Measurements from ENCODE around the gene LCNL1.
A peak's percentile ranks its signal among the peaks of the same experiment; 100 is the strongest.

Gene LCNL1

DNA sequence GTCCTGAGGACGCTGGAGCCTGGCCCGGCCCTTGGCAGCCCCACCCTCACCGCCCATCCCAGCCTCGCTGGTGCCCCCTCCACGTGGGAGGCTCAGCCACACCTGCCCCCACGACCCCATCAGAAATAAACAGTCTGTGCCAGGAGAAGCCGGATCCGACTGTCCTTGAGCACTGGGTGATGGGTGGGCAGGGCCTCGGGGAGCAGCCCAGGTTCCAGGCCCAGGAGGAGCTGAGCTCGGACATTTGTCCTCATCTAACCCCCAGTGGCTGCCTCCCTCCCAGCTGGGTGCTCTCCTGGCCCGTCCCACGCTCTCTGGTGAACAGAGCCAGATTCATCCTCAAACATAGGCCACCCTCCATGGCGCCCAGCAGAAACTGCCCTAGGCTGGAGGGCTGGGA, 10.1 kb upstream of the LCNL1 start:
- no peak overlapping the region for H3K4me3 ChIP-seq (ENCODE audit: low read depth, low read length)
- TF ChIP-seq, protein P1, sequence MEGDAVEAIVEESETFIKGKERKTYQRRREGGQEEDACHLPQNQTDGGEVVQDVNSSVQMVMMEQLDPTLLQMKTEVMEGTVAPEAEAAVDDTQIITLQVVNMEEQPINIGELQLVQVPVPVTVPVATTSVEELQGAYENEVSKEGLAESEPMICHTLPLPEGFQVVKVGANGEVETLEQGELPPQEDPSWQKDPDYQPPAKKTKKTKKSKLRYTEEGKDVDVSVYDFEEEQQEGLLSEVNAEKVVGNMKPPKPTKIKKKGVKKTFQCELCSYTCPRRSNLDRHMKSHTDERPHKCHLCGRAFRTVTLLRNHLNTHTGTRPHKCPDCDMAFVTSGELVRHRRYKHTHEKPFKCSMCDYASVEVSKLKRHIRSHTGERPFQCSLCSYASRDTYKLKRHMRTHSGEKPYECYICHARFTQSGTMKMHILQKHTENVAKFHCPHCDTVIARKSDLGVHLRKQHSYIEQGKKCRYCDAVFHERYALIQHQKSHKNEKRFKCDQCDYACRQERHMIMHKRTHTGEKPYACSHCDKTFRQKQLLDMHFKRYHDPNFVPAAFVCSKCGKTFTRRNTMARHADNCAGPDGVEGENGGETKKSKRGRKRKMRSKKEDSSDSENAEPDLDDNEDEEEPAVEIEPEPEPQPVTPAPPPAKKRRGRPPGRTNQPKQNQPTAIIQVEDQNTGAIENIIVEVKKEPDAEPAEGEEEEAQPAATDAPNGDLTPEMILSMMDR (IDR thresholded peaks at IDR 0.05; ENCODE audit: low read depth, low read length) = no peak

DNA sequence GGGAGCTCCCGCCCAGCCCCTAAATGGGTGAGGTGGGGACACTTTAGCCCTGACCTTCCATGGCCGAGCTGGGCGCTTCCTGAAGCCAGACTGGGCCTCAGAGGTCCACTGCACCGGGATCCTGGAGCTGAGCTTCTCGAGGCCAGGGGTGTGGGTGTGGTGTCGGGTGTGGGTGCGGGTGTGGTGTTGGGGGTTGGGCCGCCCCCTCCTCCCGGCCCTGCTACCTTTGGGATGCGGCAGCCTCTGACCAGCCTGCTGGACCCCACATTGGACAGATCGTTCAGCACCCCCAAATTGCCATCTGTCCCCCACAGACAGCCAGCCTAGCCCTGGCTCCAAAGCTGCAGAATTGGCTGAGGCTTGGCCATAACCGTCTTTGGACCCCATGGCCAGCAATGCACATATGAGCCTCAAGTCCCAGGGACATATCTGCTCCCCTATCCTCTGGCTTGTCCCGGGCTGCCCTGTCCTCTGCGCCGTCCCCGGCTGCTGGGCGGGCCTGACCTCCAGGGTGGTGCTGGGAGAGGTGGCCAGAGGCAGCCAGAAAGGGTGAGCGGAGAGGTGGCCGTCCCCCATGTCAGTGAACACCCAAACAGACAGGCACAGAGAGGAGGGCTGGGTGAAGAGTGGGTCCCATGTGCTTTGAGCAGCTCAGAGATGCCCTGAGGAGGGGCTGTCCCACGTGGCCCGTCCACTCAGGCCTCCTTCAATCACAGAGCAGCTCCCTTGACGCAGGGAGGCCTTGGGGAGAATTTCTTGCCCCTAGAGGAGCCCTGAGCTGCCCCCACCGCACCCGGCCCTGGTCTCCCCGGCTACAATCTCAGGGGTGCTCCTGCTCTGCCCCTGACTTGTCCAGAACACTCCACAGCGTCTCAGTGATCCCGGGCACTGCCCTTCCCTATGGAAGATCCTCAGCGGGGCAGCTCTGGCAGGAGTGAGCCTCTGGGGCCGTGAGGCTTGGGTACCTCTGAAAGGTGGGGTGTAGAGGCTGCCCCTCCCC, 8.9 kb upstream of the LCNL1 start:
- no peak overlapping the region for H3K4me3 ChIP-seq (ENCODE audit: low read depth, low read length)
- TF ChIP-seq, protein P1 (IDR thresholded peaks at IDR 0.05; ENCODE audit: low read depth, low read length) = no peak

DNA sequence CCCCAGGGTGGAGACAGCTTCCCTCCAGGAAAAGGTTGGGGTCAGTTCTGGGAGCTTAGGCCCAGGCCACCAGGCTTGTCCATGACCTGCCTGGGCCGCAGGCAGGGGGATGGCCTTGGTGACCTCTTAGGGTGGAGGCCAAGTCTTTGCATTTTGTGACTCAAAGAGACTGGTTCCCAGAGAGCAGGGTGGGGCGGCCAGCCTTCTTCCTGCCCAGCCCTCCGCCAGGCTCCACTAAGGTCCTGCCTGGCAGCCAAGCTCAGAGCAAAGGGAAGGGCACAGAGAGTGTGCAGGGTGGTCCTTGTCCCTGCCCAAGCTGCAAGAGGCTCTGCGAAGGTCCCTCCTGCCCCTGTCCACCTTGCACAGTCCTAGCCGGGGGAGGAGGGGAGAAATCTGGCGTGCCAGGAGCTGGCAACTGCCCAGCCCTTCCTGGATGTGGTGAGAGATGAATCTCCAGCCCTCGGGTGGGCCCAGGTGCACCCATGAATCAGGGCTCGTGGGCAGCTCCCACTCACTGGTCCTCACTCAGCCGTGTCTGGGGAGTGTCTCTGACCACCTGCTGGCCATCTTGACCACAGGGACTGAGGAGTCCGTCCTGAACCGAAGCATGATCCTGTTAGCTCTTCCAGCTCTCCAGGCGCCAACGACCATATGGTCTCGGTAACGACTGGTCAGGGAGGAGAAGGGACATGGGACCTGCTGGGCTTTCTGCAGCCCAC, 7.8 kb upstream of the LCNL1 start:
- no peak overlapping the region for H3K4me3 ChIP-seq (ENCODE audit: low read depth, low read length)
- TF ChIP-seq, protein P1 (IDR thresholded peaks at IDR 0.05; ENCODE audit: low read depth, low read length) = no peak

DNA sequence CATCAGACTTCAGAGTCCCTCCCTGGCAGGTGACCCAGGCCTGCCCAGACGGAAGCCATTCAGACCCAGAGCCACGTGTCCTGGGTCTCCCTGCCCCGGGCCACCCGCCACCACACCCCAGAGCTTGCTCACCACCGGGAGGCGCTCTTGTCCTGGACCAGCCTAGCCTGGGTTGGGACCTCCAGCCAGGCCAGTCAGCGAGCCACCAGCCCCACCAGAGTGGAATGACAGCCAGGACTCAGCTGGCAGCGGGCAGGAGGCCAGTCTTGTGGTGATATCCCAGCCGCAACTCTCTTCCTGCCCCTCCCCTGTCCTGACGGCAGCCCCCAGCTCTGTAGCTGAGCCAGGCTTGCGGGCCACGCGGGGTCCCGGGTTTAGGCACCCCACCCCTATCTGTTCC, 7.1 kb upstream of the LCNL1 start:
- TF ChIP-seq, protein P1 (IDR thresholded peaks at IDR 0.05; ENCODE audit: low read depth, low read length) = no peak

DNA sequence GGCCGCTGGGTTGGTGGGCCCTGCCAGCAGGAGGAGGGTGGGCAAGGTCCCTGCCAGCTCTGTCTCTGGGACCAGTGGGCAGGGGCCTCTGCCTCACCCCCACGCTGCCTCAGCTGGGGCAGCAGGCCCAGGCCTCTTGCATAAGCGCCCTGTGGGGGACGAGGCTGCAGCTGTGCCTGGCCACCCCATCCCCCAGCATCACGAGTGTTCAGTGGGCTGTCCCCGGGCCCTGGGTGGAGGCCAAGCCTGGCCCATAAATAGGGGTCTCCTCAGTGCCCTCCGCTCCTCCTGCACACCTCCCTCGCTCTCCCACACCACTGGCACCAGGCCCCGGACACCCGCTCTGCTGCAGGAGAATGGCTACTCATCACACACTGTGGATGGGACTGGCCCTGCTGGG, 5.6 kb upstream of the LCNL1 start, which contains the start of gene PTGDS:
Gene PTGDS, plus strand, starts transcription at position 282 of the 400 bp plus-strand sequence. Its CDS starts 75 bp downstream, at position 357.
- peak within 1 kb of the TSS; percentile 46 for H3K4me3 ChIP-seq (ENCODE audit: low read depth, low read length)
- TF ChIP-seq, protein P1 (IDR thresholded peaks at IDR 0.05; ENCODE audit: low read depth, low read length) = no peak

More for the DNA sequence above, 7.1 kb upstream of the LCNL1 start:
- H3K4me3 ChIP-seq (ENCODE audit: low read depth, low read length) = no peak overlapping the region

DNA sequence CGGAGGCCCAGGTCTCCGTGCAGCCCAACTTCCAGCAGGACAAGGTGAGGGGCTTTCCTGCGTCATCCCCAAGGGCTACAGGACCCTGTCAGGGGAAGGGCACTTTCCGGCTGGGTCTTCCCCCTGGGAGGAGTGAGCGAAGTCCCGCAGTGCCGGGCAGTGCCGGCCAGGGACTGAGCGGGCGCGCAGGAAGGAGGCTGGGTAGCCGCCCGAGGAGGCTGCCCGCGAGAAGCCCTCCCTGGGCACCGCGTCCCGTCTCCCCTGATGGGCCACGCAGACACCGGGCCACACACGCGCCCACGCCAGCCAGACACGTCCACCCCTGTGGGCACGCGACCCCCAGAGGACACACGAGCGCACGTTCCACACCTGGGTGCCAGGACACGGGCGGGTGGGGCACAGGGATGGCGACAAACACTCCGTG, 5.1 kb upstream of the LCNL1 start:
- TF ChIP-seq, protein P1 (IDR thresholded peaks at IDR 0.05; ENCODE audit: low read depth, low read length) = no peak
- peak overlapping the region; percentile 46 for H3K4me3 ChIP-seq (ENCODE audit: low read depth, low read length)

Data from WI38 (cell line).